Astrocyte of the cerebellum (primary cell): Measurements from ENCODE around the gene ABCA13.

Experiments
- DNase-seq: peaks from one replicate; pipeline ENCODE4 v3.0.0-alpha.2; 2011; ENCODE audit warnings: low read depth
- H3K4me3 ChIP-seq: 2 replicates; pipeline ENCODE4 v1.5.1; 2011; ENCODE audit warnings: mild to moderate bottlenecking, low read depth, low read length, moderate library complexity
- in situ Hi-C: cut with HindIII; loops from 2 replicates; pipeline ENCODE4 v1.10.0; 2017; ENCODE audit warnings: low sequenced_read_pairs
- TF ChIP-seq, protein P1 (sequence below): IDR thresholded peaks from 2 replicates; pipeline ENCODE4 v1.5.1; 2012; ENCODE audit warnings: low read length, low read depth, moderate library complexity, mild to moderate bottlenecking; ENCODE audit errors: missing control alignments

ABCA13 gene

DNA sequence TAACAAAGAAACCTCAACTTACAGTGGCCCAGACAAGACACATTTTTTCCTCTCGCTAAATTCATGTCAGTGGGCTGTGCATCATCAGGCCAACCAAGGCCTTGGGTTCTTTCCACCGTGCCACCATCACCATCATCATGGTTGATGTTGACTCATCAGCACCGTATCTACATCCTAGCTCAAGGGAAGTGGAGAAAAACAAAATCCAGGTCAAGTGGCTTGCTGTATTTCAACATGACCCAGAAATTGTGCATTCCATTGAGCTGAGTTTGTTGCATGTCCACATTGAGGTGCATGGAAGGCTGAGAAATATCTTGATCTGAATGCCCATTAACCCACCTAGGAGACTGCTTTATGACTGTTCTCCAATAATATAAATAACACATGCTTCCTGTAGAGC is 440.7 kb downstream of the ABCA13 start:
- in situ Hi-C loops: no loop called here
- TF ChIP-seq, protein P1, sequence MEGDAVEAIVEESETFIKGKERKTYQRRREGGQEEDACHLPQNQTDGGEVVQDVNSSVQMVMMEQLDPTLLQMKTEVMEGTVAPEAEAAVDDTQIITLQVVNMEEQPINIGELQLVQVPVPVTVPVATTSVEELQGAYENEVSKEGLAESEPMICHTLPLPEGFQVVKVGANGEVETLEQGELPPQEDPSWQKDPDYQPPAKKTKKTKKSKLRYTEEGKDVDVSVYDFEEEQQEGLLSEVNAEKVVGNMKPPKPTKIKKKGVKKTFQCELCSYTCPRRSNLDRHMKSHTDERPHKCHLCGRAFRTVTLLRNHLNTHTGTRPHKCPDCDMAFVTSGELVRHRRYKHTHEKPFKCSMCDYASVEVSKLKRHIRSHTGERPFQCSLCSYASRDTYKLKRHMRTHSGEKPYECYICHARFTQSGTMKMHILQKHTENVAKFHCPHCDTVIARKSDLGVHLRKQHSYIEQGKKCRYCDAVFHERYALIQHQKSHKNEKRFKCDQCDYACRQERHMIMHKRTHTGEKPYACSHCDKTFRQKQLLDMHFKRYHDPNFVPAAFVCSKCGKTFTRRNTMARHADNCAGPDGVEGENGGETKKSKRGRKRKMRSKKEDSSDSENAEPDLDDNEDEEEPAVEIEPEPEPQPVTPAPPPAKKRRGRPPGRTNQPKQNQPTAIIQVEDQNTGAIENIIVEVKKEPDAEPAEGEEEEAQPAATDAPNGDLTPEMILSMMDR: no peak
- DNase-seq: no peak

DNA sequence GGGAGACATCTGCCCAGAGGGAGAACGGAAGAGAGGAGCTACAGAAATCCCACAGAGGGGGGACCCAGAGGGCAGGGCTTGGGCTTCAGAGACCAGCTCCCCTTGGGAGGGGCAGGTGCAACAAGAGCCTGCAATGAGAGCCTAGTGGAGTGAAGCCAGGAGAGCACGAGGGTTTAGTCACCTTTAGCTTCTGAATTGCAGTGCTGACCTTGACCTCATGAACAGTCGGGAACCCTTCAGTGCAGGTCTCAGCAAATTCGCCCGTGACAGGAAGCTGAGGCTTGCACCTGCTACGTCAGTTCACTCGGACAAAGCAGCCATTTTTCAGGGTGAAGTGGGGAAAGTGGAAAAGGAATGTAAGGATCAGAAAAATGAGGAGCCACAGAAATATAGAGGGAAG is 446.2 kb downstream of the ABCA13 start:
- no peak overlapping the region for H3K4me3 ChIP-seq
- no peak for DNase-seq
- TF ChIP-seq, protein P1: no peak
- in situ Hi-C loops: no loop called here

More for the DNA sequence above, 440.7 kb downstream of the ABCA13 start:
- no peak overlapping the region for H3K4me3 ChIP-seq

DNA sequence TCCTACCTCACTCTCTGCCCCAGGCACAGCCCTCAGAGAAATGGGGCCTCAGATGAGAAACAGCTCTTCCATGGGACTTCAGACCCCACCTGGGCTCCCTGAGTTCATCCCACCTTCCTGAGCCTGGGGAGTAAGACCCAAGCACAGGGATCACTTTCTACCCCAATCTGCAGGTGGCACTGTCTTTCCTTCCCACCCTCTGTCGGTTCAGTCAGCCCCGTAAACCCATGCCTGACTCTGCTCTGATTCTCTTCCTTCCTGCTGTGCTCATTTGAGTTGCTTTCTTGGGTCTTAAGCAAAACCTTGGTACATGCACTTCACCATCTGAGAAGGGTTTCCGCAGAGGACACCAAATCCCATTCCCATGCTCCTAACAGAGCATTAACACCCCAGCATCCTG is 446.7 kb downstream of the ABCA13 start:
- in situ Hi-C loops: no loop called here
- no peak for DNase-seq
- no peak overlapping the region for H3K4me3 ChIP-seq
- TF ChIP-seq, protein P1: no peak

DNA sequence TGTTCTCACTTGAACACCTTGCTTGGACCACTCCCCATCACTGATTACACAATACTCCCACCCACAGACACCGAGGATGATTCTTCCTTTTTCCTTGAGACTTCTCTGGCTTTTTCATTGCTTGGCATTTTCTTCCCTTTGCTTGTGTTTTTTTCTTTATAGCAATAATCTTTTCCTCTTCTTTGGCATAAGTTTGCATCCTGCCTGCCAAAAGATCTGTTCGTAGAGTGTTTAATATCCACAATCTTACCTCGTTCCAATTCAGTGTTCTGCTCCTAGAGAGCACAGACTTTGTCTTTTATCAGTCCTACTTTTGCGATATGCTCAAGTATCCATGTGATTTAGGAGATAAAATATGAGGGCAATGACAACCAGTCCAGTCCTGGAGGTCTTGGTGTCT is 449.8 kb downstream of the ABCA13 start:
- TF ChIP-seq, protein P1: no peak
- in situ Hi-C loops: no loop called here
- H3K4me3 ChIP-seq: no peak overlapping the region
- DNase-seq: no peak

DNA sequence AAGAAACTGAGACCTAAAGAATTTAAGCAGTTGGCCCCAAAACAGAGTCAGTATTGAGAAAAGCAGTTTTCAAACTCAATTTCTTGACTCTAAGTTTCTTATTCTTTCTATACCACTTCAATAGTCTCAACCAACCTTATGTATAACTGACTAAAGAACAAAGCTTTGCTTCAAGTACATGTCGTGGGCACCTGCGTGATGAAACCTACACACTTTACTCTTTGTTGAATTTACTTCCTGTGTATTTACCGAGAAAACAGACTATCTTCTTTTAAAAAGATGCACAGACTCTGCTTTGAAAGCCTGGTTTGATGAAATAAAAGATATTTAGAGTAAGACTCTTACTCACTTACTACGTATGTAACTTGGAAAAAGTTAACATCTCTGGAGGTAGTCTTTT is 455.9 kb downstream of the ABCA13 start:
- TF ChIP-seq, protein P1: no peak
- in situ Hi-C loops: no loop called here
- no peak overlapping the region for H3K4me3 ChIP-seq
- no peak for DNase-seq

DNA sequence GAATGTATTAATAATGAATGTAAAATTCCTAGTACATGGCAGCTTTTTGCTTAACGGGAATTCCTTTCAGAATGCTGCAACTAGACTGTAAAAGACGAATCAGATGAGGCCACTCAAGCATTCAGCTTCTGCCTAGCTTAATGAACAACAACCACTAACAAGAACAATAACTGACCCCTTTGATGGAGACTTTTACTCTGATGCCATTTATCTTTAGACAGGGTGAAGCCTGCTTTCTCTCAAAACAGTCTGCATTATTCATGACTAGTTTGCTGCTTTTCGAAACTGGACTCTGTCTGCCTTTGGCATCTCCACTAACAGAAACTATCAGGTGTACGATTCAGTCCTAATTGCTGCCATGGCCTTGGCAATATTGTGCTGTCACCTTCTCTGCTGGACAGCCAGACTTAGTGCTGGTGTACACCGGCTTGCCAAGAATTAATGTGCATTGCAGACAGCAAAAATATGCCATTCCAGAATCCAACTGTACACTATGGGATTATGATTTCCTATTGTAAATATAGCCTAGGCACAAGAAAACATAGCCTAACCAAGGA is 457.6 kb downstream of the ABCA13 start:
- H3K4me3 ChIP-seq: no peak overlapping the region
- no peak for DNase-seq
- in situ Hi-C loops: no loop called here
- TF ChIP-seq, protein P1: no peak

DNA sequence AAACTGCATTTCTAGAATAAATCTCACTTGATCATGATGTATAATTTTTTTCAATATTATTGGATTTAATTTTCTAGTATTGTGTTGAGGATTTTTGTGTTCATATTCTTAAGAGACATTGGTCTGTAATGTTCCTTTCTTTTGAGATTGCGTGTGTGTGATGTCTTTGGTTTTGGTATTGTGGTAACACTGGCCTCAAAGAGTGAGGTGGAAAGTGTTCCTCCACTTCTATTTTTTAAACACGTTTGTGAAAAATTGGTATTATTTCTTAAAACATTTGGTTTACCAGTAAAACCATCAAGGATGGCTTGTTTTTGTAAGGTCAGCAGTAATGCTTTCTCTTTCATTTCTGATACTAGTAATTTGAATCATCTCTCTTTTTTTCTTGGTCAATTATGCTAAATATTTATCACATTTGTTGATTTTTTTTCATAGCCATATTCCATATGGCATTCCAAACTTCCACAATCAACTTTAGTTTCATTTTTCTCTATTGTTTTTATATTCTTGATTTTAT is 462.9 kb downstream of the ABCA13 start:
- TF ChIP-seq, protein P1: no peak
- in situ Hi-C loops: no loop called here
- no peak for DNase-seq
- no peak overlapping the region for H3K4me3 ChIP-seq
